Measurements from ENCODE around the gene PTPN14.

DNA sequence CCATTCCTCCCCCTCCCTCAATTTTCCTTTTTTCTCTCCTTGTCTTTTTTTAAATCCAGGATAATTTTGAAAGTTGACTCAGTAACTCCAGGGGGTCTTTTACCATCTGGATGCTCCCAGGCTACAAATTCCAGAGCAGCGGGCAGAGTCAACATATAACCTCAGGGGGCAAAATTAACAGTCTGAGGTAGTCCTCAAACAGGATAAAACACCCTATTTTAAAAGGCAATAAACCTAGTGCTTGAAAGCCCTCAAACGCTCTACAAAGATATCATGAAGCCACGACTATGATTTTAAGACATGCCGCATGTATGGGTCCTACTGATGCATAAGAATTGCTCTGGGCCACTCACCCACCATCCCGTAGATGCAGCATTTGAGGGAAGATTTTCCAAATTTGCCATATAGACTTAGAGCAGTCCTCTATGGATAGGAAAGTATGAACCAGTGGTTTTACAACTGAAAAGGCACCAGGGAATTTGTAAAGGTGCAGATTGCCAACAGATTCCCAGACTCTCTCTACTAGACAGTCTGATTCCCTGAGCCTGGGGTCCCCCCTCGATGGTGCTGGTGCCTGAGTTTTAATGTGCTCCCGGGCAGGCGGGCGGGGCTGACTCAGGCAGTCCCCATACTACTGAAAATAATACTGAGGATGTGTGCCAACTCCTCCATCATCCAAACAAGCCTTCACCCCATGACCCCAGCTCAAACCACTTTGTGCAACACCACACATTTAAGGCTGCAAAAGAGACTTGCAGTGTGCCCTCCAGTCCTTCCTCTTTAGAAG is 37.2 kb downstream of the PTPN14 start:
- TF ChIP-seq, protein P1, sequence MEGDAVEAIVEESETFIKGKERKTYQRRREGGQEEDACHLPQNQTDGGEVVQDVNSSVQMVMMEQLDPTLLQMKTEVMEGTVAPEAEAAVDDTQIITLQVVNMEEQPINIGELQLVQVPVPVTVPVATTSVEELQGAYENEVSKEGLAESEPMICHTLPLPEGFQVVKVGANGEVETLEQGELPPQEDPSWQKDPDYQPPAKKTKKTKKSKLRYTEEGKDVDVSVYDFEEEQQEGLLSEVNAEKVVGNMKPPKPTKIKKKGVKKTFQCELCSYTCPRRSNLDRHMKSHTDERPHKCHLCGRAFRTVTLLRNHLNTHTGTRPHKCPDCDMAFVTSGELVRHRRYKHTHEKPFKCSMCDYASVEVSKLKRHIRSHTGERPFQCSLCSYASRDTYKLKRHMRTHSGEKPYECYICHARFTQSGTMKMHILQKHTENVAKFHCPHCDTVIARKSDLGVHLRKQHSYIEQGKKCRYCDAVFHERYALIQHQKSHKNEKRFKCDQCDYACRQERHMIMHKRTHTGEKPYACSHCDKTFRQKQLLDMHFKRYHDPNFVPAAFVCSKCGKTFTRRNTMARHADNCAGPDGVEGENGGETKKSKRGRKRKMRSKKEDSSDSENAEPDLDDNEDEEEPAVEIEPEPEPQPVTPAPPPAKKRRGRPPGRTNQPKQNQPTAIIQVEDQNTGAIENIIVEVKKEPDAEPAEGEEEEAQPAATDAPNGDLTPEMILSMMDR (IDR thresholded peaks at IDR 0.05), result no peak
- TF ChIP-seq ZFX (IDR thresholded peaks at IDR 0.05; ENCODE audit: borderline replicate concordance), result no peak

Data from 22Rv1 (cell line).